ENCODE results near the gene P3H2. TPM values are rescaled to one million over a fixed set of nuclear protein-coding genes. Genes with fewer than 3 reads are reported as not detected.

P3H2 gene
- total and polyA plus RNA-seq, 2 of the 4 experiments (the other 2 are of a cell fraction): 54.7 to 64.3 TPM

- intact Hi-C loops (cut with micrococcal nuclease): no loop called here
- DNase-seq (no peak), ATAC-seq (ENCODE audit: low read depth) (no peak)
- Histone ChIP-seq H2AFZ (replicated peaks; ENCODE audit: low read length, poor library complexity) (no peak overlapping the region), H3K4ac (ENCODE audit: low read depth, low read length) (no peak overlapping the region), H2BK120ac (ENCODE audit: low read depth, low read length) (no peak overlapping the region), H3K23ac (ENCODE audit: low read depth, low read length) (no peak overlapping the region), H3K9me1 (ENCODE audit: insufficient read depth, low read length) (no peaks in the 10 kb centered on the region), H3K79me1 (ENCODE audit: low read depth in 1 of 2, low read length in 2 of 2) (no peaks in the 10 kb centered on the region), H3K36me3 (ENCODE audit: control insufficient read depth, insufficient read depth, low read length) (no peaks in the 10 kb centered on the region), H3K9ac (ENCODE audit: low read depth, low read length) (no peak overlapping the region), H2BK5ac (ENCODE audit: low read depth, low read length, poor library complexity, severe bottlenecking) (no peak overlapping the region), H3K4me2 (ENCODE audit: low read depth, low read length) (no peak overlapping the region), H3K14ac (replicated peaks; ENCODE audit: low read depth, low read length) (no peak overlapping the region), H3K9me3 (ENCODE audit: control insufficient read depth, insufficient read depth, low read length) (no peaks in the 10 kb centered on the region), H3K56ac (ENCODE audit: extremely low read depth, insufficient read depth, low read length) (no peak overlapping the region), H2AK5ac (ENCODE audit: low read depth, low read length) (no peak overlapping the region), H3K18ac (ENCODE audit: low read depth, low read length) (no peak overlapping the region), H3K27me3 (ENCODE audit: control insufficient read depth, insufficient read depth, low read length) (peaks cover 7% of the 10 kb centered on the region), H4K8ac (ENCODE audit: low read depth in 2 of 2, low read length in 2 of 2) (no peak overlapping the region), H4K20me1 (ENCODE audit: insufficient read depth, low read length) (no peaks in the 10 kb centered on the region), H2AK9ac (replicated peaks; ENCODE audit: low read depth, low read length, poor library complexity) (no peak overlapping the region), H4K5ac (ENCODE audit: low read depth, low read length) (no peak overlapping the region), H2BK15ac (ENCODE audit: low read depth, low read length) (no peak overlapping the region), H3K4me3 (ENCODE audit: insufficient read depth, low read depth, low read length) (no peak overlapping the region), H4K91ac (ENCODE audit: insufficient read depth, low read depth, low read length) (no peak overlapping the region), H3K4me1 (ENCODE audit: control insufficient read depth, insufficient read depth, low read length) (no peaks in the 10 kb centered on the region), H2BK20ac (ENCODE audit: low read depth, low read length) (no peak overlapping the region), H3K27ac (ENCODE audit: insufficient read depth, low read length) (no peak overlapping the region)
- no CpG with 5 or more reads among the region's 4 CpGs for WGBS, 2 experiments (ENCODE audit: extremely low coverage in 2 of 2, insufficient read length in 1 of 2)
- POLR2A ChIA-PET (ENCODE audit: unreplicated experiment): no interaction called here
- dilution Hi-C loops (cut with HindIII; ENCODE audit: low sequenced_read_pairs, unreplicated experiment): no loop called here
- BruUV-seq (replicated peaks): no TSS peak
- CTCF ChIA-PET: interaction anchor here (1.0 to 3.5 kb wide), 2 partner anchors 297 to 679 kb away, joined by 4 to 20 read pairs; no protein-coding TSS in a partner anchor
- in situ Hi-C loops (cut with MboI; ENCODE audit: low sequenced_read_pairs): loop anchor here (10.0 kb wide), 2 partner anchors 295 to 685 kb away; no protein-coding TSS in a partner anchor
- TF ChIP-seq RAD21 (IDR thresholded peaks at IDR 0.05; ENCODE audit: low read length) (no peak), MXI1 (IDR thresholded peaks at IDR 0.05; ENCODE audit: borderline replicate concordance, low read depth, low read length) (no peak), RCOR1 (IDR thresholded peaks at IDR 0.05; ENCODE audit: insufficient replicate concordance, low read length) (no peak), SMC3 (IDR thresholded peaks at IDR 0.05; ENCODE audit: low read depth, low read length) (no peak), ELK1 (IDR thresholded peaks at IDR 0.05; ENCODE audit: borderline replicate concordance, low read depth, low read length) (no peak), MAZ (IDR thresholded peaks at IDR 0.05; ENCODE audit: borderline replicate concordance, low read depth, low read length) (no peak), CHD1 (IDR thresholded peaks at IDR 0.05; ENCODE audit: low read depth, low read length) (no peak), BHLHE40 (IDR thresholded peaks at IDR 0.05; ENCODE audit: low read depth, low read length) (no peak), POLR2A (IDR thresholded peaks at IDR 0.05; ENCODE audit: low read depth, low read length) (no peak), USF2 (IDR thresholded peaks at IDR 0.05; ENCODE audit: low read depth, low read length) (no peak), CEBPB (IDR thresholded peaks at IDR 0.05; ENCODE audit: low read depth, low read length) (no peak), RFX5 (IDR thresholded peaks at IDR 0.05; ENCODE audit: low read depth, low read length) (no peak)
- TF ChIP-seq, protein P1, sequence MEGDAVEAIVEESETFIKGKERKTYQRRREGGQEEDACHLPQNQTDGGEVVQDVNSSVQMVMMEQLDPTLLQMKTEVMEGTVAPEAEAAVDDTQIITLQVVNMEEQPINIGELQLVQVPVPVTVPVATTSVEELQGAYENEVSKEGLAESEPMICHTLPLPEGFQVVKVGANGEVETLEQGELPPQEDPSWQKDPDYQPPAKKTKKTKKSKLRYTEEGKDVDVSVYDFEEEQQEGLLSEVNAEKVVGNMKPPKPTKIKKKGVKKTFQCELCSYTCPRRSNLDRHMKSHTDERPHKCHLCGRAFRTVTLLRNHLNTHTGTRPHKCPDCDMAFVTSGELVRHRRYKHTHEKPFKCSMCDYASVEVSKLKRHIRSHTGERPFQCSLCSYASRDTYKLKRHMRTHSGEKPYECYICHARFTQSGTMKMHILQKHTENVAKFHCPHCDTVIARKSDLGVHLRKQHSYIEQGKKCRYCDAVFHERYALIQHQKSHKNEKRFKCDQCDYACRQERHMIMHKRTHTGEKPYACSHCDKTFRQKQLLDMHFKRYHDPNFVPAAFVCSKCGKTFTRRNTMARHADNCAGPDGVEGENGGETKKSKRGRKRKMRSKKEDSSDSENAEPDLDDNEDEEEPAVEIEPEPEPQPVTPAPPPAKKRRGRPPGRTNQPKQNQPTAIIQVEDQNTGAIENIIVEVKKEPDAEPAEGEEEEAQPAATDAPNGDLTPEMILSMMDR (conservative IDR thresholded peaks at IDR 0.05; ENCODE audit: low read depth, low read length): no peak
Observed at GRCh38 chr3:189949580-189949979, 171.1 kb downstream of the P3H2 start.

Measured in IMR-90 (cell line).